Measurements from ENCODE around the gene DDIT3.

DNA sequence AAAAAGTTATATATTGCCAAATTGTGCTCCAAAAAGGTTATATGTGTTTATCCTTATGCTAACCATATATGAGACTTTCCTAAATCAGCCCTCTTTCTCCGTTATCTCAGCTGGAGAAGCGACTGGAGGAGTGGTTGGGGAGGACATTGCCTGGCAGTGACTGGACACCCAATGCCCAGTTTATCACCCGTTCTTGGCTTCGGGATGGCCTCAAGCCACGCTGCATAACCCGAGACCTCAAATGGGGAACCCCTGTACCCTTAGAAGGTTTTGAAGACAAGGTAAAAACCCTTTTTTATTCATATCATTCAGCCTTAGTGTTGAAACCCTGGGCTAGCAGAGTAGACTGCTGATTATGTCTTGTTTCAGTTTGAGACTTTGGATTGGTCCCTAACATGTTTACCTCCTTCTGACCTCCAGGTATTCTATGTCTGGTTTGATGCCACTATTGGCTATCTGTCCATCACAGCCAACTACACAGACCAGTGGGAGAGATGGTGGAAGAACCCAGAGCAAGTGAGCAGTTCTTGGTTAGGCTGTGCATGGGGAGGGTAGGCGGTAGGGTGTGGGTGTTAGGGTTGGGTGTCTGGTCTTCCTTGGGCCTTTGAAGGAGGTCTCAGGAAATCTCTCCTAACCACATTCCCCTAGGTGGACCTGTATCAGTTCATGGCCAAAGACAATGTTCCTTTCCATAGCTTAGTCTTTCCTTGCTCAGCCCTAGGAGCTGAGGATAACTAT lies 8.6 kb downstream of the DDIT3 start:
- TF ChIP-seq, protein P1, sequence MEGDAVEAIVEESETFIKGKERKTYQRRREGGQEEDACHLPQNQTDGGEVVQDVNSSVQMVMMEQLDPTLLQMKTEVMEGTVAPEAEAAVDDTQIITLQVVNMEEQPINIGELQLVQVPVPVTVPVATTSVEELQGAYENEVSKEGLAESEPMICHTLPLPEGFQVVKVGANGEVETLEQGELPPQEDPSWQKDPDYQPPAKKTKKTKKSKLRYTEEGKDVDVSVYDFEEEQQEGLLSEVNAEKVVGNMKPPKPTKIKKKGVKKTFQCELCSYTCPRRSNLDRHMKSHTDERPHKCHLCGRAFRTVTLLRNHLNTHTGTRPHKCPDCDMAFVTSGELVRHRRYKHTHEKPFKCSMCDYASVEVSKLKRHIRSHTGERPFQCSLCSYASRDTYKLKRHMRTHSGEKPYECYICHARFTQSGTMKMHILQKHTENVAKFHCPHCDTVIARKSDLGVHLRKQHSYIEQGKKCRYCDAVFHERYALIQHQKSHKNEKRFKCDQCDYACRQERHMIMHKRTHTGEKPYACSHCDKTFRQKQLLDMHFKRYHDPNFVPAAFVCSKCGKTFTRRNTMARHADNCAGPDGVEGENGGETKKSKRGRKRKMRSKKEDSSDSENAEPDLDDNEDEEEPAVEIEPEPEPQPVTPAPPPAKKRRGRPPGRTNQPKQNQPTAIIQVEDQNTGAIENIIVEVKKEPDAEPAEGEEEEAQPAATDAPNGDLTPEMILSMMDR (IDR thresholded peaks at IDR 0.05) = no peak
- no peak for TF ChIP-seq POLR2A (IDR thresholded peaks at IDR 0.05)
